Measurements from ENCODE around the gene IQCM.

The IQCM gene

DNA sequence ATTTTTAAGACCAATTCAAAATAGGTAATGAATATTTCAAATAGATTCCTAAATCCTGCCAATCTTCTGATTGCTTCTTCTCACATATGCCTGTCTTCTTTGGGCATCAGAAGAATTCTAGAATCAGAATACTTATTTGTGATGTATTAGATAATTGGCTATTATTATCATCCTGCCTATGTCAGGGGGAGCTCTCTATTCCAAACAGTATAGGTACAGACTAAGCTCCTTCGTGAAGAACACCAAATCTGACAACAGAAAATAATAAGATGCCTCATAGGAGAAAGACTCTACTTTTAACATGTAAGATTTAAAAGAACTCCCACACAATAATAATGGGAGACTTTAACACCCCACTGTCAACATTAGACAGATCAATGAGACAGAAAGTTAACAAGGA is at the start of gene IQCM:
IQCM (minus strand) TSS at position 101 of the 400 bp plus-strand sequence. CDS start 73,152 bp downstream, outside the sequence.
- DNase-seq (ENCODE audit: low spot score): no peak

- no peak for DNase-seq (ENCODE audit: low spot score)
Measured at GRCh38 chr4:149857446-149857845, 41.8 kb upstream of the IQCM start.

- no peak for DNase-seq (ENCODE audit: low spot score)
Measured at GRCh38 chr4:149845743-149846142, 30.1 kb upstream of the IQCM start.

DNA sequence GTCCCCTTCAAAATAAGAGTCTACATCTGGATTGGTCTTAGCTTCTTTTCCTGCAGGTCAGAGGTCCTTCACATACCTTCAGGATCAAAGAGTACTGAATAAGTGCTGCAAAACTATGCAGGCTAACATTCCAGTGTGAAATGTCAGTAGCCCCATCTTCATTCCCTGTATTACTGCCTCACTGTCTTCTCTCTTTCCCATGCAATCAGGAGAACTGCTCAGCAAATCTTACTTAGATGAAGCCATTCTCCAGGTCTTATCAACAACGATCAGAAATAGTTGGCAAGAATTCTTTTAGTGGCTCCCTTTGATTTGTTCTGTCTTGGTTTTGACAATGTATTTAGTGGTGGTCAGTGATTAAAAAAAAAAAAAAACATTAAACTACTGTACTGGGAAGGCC is 26.0 kb upstream of the IQCM start:
- DNase-seq (ENCODE audit: low spot score): peak; percentile 3

DNA sequence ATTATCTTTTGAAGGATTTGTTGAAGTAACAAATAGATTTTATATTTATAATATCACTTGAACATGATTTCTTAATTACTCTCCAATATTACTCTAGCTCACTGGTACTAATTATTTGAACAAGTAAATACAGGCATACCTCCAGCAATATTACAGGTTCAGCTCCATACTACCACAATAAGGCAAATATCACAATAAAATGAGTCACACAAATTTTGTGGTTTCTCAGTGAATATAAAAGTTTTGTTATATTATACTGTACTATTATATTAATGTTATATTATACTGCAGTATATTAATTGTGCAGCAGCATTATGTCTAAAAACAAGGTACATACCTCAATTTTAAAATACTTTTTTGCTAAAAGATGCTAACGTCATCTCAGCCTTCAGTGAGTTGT is 22.4 kb upstream of the IQCM start:
- no peak for DNase-seq (ENCODE audit: low spot score)

DNA sequence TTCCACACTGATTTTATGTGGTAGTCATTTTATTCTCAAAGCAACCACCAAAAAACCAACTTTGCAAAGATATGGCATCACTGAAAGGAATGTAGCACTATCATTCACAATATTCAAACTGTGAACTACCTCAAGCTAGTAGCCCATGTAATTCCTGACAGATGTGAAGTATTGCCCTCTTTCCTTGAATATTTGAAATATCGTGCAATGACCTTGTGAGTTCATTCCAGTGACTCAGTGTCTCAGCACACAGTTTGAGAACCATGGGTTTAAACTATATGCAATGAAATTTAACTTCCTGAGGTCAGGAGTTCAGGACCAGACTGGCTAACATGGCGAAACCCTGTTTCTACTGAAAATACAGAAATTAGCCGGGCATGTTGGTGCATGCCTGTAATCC is 20.9 kb upstream of the IQCM start:
- peak; percentile 12 for DNase-seq (ENCODE audit: low spot score)

DNA sequence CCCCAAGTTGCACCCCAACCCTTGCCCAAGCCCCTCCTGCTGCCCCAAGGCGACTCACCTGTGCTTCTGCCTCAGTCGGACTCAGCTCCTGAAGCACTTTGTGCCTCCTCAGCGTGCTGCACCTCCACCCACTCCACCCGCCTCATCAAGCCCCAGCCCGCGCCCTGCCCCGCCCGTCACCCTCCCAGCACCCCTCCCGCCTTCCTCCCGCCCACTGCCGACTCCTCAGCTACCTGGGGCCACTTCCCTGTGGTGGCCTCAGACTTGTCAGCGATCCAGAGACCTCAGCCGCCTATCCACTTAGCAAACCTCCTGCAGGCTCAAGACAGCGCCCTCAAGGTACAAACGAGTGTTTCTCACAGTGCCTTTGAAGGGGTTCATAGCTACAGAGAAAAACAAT is 19.6 kb upstream of the IQCM start:
- DNase-seq (ENCODE audit: low spot score): no peak

GRCh38 chr4:149831656-149832208 is 16.1 kb upstream of the IQCM start:
- DNase-seq (ENCODE audit: low spot score): no peak

- DNase-seq (ENCODE audit: low spot score): no peak
Measured at GRCh38 chr4:149830823-149831222, 15.2 kb upstream of the IQCM start.

DNA sequence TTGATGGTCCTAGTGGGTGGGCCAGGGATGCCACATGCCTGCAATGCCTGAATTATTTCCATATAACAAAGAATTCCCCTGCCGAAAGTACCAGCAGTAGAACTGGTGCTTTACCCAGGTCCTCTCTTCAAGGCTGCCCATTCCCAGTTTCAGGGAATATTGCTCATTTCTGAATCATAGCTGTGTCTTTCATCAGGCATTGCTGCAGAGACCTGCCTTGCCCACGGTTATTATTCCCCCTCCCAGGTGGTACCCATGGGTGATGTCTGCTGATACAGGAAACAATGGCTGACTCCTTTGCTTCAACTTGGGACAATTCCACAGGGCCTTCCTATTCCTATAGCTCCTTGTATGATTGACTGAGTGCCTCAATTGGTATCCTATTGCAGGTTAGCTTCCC is 9.7 kb upstream of the IQCM start:
- no peak for DNase-seq (ENCODE audit: low spot score)

DNA sequence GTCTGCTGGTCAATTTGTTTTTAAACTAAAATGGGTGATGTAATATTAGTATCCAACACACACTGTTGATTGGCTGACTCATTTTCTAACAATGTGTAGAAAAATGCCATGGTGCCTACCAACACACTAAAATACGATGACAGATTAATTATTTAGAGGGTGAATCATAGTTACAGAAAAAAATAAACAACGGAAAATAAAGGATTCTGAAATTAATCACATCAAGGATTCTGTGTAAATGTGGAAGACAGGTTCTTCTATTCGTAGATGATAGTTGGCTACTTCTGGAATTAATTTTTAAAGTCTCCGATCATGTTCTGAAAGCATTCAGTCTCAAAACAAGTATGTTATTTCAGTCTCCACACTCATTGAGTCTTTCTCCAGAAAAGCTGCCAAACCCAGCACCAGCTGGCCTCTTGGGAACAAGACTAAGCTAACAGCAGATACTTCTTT is 8.2 kb upstream of the IQCM start:
- peak; percentile 80 for DNase-seq (ENCODE audit: low spot score)

GRCh38 chr4:149801416-149801815 is 14.2 kb downstream of the IQCM start:
- DNase-seq (ENCODE audit: low spot score): no peak

DNA sequence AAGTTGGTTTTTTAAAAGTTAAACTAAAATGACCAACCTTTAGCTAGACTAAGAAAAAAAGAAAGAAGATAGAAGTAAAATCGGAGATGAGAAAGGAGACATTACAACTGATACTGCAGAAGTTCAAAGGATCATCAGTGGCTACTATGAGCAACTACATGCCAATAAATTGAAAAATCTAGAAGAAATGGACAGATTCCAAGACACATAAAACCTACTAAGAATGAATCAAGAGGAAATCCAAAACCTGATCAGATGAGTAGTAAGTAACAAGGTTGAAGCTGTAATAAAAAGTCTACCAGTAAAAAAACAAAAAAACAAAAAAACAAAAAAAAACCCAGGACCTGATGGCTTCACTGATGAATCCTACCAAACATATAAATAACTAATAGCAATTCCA is 16.1 kb downstream of the IQCM start:
- DNase-seq (ENCODE audit: low spot score): no peak

DNA sequence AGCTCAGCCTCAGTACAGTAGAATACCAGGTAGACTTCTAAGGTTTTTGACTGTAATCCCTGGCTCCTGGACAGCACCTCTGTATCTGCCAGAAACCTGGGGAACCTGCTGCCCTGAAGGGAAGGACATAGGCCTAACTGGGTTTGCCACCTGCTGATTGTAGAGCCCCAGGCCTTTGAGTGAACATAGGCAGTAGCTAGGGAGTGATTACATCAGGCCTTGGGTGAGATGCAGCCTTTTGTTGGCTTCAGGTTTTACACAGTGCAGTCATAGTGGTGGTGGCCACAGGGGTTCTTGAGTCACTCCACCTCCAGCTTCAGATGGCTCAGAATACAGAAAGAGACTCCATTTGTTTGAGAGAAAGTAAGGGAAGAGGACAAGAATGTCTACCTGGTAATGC is 19.3 kb downstream of the IQCM start:
- no peak for DNase-seq (ENCODE audit: low spot score)

DNA sequence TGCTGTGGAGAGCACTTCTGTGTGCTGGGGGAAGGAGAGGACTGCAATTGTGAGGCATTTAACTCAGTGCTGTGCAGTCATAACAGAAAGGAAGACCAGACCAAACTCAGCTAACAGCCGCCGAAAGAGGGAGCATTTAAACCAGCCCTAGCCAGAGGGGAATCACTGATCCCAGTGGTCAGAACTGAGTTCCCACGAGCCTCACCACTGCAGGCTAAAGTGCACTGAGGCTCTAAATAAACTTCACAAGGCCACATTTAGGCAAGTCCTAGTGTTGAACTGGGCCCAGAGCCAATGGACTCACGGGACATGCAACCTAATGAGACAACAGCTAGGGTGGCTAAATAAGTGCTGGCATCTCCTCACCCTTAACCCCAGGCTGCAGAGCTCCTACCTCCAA is 20.4 kb downstream of the IQCM start:
- no peak for DNase-seq (ENCODE audit: low spot score)

GRCh38 chr4:149794352-149794751 is 21.3 kb downstream of the IQCM start:
- no peak for DNase-seq (ENCODE audit: low spot score)

DNA sequence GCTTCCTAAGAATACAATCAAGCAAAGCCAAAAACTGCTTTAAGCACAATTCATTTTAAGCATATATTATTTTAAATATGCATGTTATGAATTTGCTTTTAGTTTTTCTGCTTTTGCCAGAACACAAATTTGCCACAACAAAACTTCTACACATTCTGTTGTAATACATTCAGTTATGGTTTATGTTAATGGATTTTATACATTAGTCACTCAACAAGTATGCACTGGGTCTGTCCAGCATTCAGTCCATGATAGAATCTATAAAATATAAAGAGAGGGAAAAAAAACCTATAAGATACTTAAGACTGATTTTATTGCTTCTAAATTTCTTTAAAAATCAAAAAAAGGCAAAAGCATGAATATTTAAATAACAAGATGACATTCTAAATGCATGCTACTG is 22.2 kb downstream of the IQCM start:
- DNase-seq (ENCODE audit: low spot score): no peak

DNA sequence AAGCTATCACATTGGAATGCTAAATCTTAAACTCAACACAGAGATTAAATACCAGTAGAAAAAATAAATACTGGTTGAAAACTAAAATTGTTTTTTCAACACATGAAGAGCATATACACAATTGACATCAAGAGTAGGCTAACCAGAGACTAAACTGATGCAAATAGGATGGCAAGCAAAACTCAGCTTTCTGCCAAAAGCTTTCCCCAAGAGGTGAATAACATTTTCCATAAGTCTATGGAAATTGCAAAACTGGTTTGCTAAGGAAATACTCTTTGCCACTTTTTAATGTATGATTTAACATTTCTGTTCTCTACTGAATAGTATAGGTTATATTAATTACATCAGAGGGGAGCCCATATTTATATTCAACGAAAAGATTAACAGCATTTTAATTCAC is 23.8 kb downstream of the IQCM start:
- no peak for DNase-seq (ENCODE audit: low spot score)

DNA sequence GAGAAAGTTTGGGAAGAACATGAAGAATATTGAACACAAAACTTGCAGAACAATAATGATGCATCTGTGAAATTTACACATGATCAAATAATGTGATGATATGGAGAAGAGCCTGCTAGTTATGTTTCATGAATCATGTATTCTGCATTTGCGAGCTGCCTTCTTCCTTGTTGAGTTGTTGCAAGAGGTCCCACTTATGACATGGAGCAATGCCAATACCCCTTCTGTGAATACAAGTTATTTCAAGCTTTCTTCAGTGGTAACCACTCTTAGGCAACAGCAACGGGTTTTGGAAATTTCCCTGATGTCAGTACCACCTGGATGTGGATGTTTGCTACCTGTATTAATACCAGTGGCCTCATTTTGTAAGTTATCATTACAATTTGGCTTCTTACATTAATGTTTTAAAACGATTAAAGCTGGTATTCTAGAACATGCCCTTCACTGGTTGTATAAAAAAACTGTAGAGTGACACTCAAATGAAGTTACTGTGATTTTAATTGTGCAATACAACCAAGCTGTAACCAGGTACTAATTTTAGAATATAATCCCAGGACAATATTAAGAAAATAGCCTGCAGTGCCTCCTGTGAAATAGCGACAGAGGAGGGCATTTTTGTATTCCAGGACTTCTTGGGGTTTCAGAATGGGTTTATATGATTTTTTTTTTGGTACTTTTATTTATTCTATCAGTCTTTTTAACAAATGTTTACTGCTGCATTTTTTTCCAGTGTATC is 25.3 kb downstream of the IQCM start:
- no peak for DNase-seq (ENCODE audit: low spot score)

DNA sequence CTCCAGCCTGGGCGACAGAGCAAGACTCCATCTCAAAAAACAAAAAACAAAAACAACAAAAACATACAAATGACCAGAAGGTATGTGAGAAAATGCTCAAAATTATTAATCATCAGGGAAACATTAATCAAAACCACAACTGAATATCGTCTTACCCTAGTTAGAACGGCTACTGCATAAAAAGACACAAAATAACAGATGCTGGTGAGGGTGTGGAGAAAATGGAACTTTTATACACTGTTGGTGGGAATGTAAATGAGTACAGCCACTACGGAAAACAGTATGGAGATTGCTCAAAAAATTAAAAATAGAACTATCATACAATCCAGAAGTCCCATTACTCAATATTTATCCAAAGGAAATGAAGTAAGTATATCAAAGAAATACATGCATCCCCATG is 27.3 kb downstream of the IQCM start:
- no peak for DNase-seq (ENCODE audit: low spot score)

DNA sequence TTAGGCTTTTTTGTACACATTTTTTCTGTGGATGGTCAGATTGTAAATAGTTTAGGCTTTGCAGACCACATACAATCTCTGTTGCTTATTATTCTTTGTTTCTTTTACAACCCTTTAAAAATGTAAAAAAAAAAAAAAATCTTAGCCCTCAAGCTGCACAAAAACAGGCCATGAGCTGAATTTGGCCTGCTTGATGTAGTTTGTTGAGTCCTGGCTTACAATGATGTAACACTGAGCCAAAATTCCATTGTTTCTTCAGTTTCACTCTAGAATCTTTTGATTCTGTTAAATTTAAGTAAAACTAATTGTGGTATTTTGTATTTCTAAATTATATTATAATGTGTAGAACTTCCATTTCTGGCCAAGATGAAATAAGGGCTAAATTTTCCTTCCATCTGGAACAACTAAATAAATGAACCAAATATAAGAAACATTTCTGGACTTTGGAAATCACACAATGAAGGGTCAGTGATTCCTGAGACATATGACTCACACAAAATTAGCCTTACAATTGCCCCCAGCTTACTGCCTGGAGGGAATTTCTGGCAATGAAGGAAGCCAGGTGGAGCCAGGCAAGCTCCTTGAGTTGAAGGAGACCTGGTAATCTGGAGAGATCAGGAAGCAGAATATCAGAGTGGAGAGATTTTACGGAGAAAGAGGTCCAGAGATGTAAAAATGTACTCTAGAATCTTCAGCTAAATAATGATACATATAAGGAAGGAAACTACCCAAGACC is 29.8 kb downstream of the IQCM start:
- DNase-seq (ENCODE audit: low spot score): peak; percentile 24

GRCh38 chr4:149784018-149784417 is 31.6 kb downstream of the IQCM start:
- no peak for DNase-seq (ENCODE audit: low spot score)

GRCh38 chr4:149781150-149781549 is 34.5 kb downstream of the IQCM start:
- DNase-seq (ENCODE audit: low spot score): no peak

All from AG08395 (cell line).